H9 (cell line): ENCODE measurements around the gene UFSP2. TPM values are rescaled to one million over a fixed set of nuclear protein-coding genes. Genes with fewer than 3 reads are reported as not detected.

ENCODE experiments used
- DNase-seq: peaks from one replicate; pipeline ENCODE4 v3.0.0-alpha.2; 2017
- H2AFZ ChIP-seq: one replicate; pipeline ENCODE4 v1.6.1; 2013; ENCODE audit warnings: mild to moderate bottlenecking, low read length, control low read depth, moderate library complexity
- H2AK5ac ChIP-seq: 2 replicates; pipeline ENCODE4 v1.6.1; 2013; ENCODE audit warnings: low read length, control low read depth, mixed read lengths; ENCODE audit not compliant: insufficient read length
- H2BK120ac ChIP-seq: one replicate; pipeline ENCODE4 v1.6.1; 2013; ENCODE audit warnings: low read depth, mild to moderate bottlenecking, low read length, control low read depth, inconsistent platforms; ENCODE audit not compliant: poor library complexity, severe bottlenecking
- H2BK12ac ChIP-seq: 2 replicates; pipeline ENCODE4 v1.6.1; 2013; ENCODE audit warnings: low read length, control low read depth, mixed read lengths, low read depth; ENCODE audit not compliant: insufficient read length
- H2BK15ac ChIP-seq: 2 replicates; pipeline ENCODE4 v1.6.1; 2013; ENCODE audit warnings: low read depth, low read length, control low read depth
- H2BK20ac ChIP-seq: one replicate; pipeline ENCODE4 v1.6.1; 2013; ENCODE audit warnings: low read depth, mild to moderate bottlenecking, low read length, control low read depth, inconsistent platforms; ENCODE audit not compliant: poor library complexity, severe bottlenecking
- H2BK5ac ChIP-seq: 2 replicates; pipeline ENCODE4 v1.6.1; 2013; ENCODE audit warnings: low read length, control low read depth, mixed read lengths; ENCODE audit not compliant: insufficient read length
- H3K14ac ChIP-seq: 2 replicates; pipeline ENCODE4 v1.6.1; 2013; ENCODE audit warnings: low read length, control low read depth; ENCODE audit not compliant: insufficient read depth
- H3K18ac ChIP-seq: 2 replicates; pipeline ENCODE4 v1.6.1; 2013; ENCODE audit warnings: low read depth, mild to moderate bottlenecking, mixed read lengths, low read length, control low read depth; ENCODE audit not compliant: insufficient read length
- H3K23ac ChIP-seq: 2 replicates; pipeline ENCODE4 v1.6.1; 2013; ENCODE audit warnings: low read length, control low read depth, mixed read lengths, low read depth; ENCODE audit not compliant: insufficient read length
- H3K23me2 ChIP-seq: 2 replicates; pipeline ENCODE4 v1.6.1; 2013; ENCODE audit warnings: low read depth, mild to moderate bottlenecking, mixed read lengths, low read length, control low read depth; ENCODE audit not compliant: insufficient read length, poor library complexity, severe bottlenecking
- H3K27ac ChIP-seq: 2 replicates; pipeline ENCODE4 v1.5.1; 2013; ENCODE audit warnings: low read length, control low read depth, mixed read lengths, low read depth; ENCODE audit not compliant: insufficient read length
- H3K27me3 ChIP-seq: 2 replicates; pipeline ENCODE4 v1.6.1; 2013; ENCODE audit warnings: low read length, control low read depth, inconsistent platforms; ENCODE audit not compliant: insufficient read depth
- H3K4ac ChIP-seq: 2 replicates; pipeline ENCODE4 v1.6.1; 2013; ENCODE audit warnings: low read depth, mild to moderate bottlenecking, control low read depth, inconsistent platforms, low read length, moderate library complexity
- H3K4me1 ChIP-seq: 2 replicates; pipeline ENCODE4 v1.6.1; 2013; ENCODE audit warnings: low read length, control low read depth, inconsistent platforms; ENCODE audit not compliant: insufficient read depth
- H3K4me2 ChIP-seq: 2 replicates; pipeline ENCODE4 v1.6.1; 2013; ENCODE audit warnings: low read length, control low read depth, mixed read lengths; ENCODE audit not compliant: insufficient read length, insufficient read depth
- H3K56ac ChIP-seq: 2 replicates; pipeline ENCODE4 v1.6.1; 2013; ENCODE audit warnings: low read depth, mild to moderate bottlenecking, mixed read lengths, low read length, control low read depth; ENCODE audit not compliant: insufficient read length
- H3K79me1 ChIP-seq: 2 replicates; pipeline ENCODE4 v1.6.1; 2013; ENCODE audit warnings: low read depth, mild to moderate bottlenecking, moderate library complexity, low read length, control low read depth, inconsistent platforms; ENCODE audit not compliant: insufficient read depth, poor library complexity, severe bottlenecking
- H3K79me2 ChIP-seq: 2 replicates; pipeline ENCODE4 v1.6.1; 2013; ENCODE audit warnings: low read length, control low read depth, inconsistent platforms; ENCODE audit not compliant: insufficient read depth
- H3K9ac ChIP-seq: 2 replicates; pipeline ENCODE4 v1.6.1; 2013; ENCODE audit warnings: low read length, control low read depth, mixed read lengths; ENCODE audit not compliant: insufficient read length; ENCODE audit errors: extremely low read depth
- H3K9me3 ChIP-seq: one replicate; pipeline ENCODE4 v1.6.1; 2013; ENCODE audit warnings: low read depth, low read length, inconsistent platforms; ENCODE audit not compliant: control insufficient read depth
- H3T11ph ChIP-seq: one replicate; pipeline ENCODE4 v1.6.1; 2013; ENCODE audit warnings: mild to moderate bottlenecking, low read length, control low read depth, inconsistent platforms
- H4K20me1 ChIP-seq: one replicate; pipeline ENCODE4 v1.6.1; 2013; ENCODE audit not compliant: control insufficient read depth, insufficient read length, insufficient read depth
- H4K5ac ChIP-seq: 2 replicates; pipeline ENCODE4 v1.6.1; 2013; ENCODE audit warnings: low read depth, mild to moderate bottlenecking, mixed read lengths, low read length, control low read depth; ENCODE audit not compliant: insufficient read length
- H4K8ac ChIP-seq: replicated peaks from 2 replicates; pipeline ENCODE4 v1.6.1; 2013; ENCODE audit warnings: low read length, control low read depth, mixed read lengths, low read depth; ENCODE audit not compliant: insufficient read length
- H4K91ac ChIP-seq: 2 replicates; pipeline ENCODE4 v1.6.1; 2013; ENCODE audit warnings: low read depth, mild to moderate bottlenecking, moderate library complexity, mixed read lengths, low read length, control low read depth; ENCODE audit not compliant: insufficient read length
- H3K27ac Mint-ChIP-seq, 3 experiments: 2 replicates in 2 of 3; 3 replicates in 1 of 3; pipeline ENCODE4 v1.8.0; 2020 to 2021; ENCODE audit warnings: mixed read lengths in 3 of 3, mild to moderate bottlenecking in 1 of 3, moderate library complexity in 1 of 3
- H3K27me3 Mint-ChIP-seq: 2 replicates; pipeline ENCODE4 v1.8.0; 2021; ENCODE audit warnings: low read depth, mild to moderate bottlenecking, moderate library complexity, mixed read lengths
- H3K36me3 Mint-ChIP-seq, 3 experiments: 2 replicates in 2 of 3; 3 replicates in 1 of 3; pipeline ENCODE4 v1.8.0; 2020 to 2021; ENCODE audit warnings: low read depth in 3 of 3, mixed read lengths in 3 of 3; ENCODE audit not compliant: insufficient read depth in 1 of 3
- H3K4me1 Mint-ChIP-seq, 2 experiments: 2 replicates each; pipeline ENCODE4 v1.8.0; 2020; ENCODE audit warnings: mixed read lengths in 2 of 2
- H3K4me3 Mint-ChIP-seq, 2 experiments: 2 replicates in 1 of 2; 3 replicates in 1 of 2; pipeline ENCODE4 v1.8.0; 2020 to 2021; ENCODE audit warnings: mild to moderate bottlenecking in 2 of 2, mixed read lengths in 2 of 2, moderate library complexity in 1 of 2
- H3K9me3 Mint-ChIP-seq, 2 experiments: 2 replicates in 1 of 2; 3 replicates in 1 of 2; pipeline ENCODE4 v1.8.0; 2020; ENCODE audit warnings: mild to moderate bottlenecking in 2 of 2, mixed read lengths in 2 of 2, moderate library complexity in 1 of 2
- WGBS: extraction: QIAGEN DNeasy Blood & Tissue Kit; methylation state at CpG from one replicate; pipeline ENCODE4 v1.1.7; 2013; ENCODE audit warnings: missing lambda C conversion rate, low lambda C conversion rate, mixed read lengths; ENCODE audit not compliant: insufficient read length; ENCODE audit errors: extremely low coverage; 5-methylcytosine and 5-hydroxymethylcytosine counted together
- total RNA-seq: library from RNA; stranded (reverse); gene quantifications from 2 replicates; pipeline ENCODE4 v1.2.1, GENCODE V29; 2021
- TF ChIP-seq, protein P1 (sequence below): fragments of 200-600 bp; sonication (generic); conservative IDR thresholded peaks from 3 replicates; pipeline ENCODE4 v1.8.0; 2021; ENCODE audit warnings: antibody characterized with exemption, mild to moderate bottlenecking

The UFSP2 gene
- total RNA-seq, 1 experiment from 2014 or later = 41.1 TPM

DNA sequence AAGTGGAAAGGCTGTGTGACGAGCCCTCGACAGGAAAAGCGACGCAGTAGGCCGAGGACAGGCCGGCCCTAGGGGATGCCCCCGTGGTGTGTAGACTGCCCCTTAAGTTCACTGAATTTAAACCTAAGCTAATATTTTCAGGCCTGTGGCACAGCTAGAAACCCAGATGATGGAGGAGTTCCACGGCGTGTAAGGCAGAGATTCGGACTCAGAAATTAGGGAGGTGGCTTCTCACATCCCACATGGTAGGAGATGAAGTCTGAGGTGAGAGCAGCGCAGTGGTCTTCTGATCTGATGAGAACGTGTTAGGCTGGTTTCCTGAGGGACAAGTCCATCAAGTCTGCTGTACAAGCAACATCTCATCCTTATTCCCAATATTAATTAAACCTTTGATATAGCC is 37.8 kb downstream of the UFSP2 start:
- H4K91ac ChIP-seq = no peak overlapping the region
- no peak for DNase-seq
- no peak overlapping the region for H4K5ac ChIP-seq
- TF ChIP-seq, protein P1, sequence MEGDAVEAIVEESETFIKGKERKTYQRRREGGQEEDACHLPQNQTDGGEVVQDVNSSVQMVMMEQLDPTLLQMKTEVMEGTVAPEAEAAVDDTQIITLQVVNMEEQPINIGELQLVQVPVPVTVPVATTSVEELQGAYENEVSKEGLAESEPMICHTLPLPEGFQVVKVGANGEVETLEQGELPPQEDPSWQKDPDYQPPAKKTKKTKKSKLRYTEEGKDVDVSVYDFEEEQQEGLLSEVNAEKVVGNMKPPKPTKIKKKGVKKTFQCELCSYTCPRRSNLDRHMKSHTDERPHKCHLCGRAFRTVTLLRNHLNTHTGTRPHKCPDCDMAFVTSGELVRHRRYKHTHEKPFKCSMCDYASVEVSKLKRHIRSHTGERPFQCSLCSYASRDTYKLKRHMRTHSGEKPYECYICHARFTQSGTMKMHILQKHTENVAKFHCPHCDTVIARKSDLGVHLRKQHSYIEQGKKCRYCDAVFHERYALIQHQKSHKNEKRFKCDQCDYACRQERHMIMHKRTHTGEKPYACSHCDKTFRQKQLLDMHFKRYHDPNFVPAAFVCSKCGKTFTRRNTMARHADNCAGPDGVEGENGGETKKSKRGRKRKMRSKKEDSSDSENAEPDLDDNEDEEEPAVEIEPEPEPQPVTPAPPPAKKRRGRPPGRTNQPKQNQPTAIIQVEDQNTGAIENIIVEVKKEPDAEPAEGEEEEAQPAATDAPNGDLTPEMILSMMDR = no peak
- H4K8ac ChIP-seq = no peak overlapping the region
- H3T11ph ChIP-seq = no peak overlapping the region
- H3K23ac ChIP-seq = no peak overlapping the region
- no peaks in the 10 kb centered on the region for H3K9me3 ChIP-seq
- H2BK20ac ChIP-seq = no peak overlapping the region
- H3K36me3 Mint-ChIP-seq = peaks cover 0 to 7% (median 0%) of the 10 kb centered on the region in 3 experiments; a peak in 2 of 7 replicates
- no peak overlapping the region for H3K14ac ChIP-seq
- H2BK120ac ChIP-seq = no peak overlapping the region
- H2BK5ac ChIP-seq = no peak overlapping the region
- no CpG with 5 or more reads among the region's 12 CpGs for WGBS
- no peaks in the 10 kb centered on the region for H3K4me1 ChIP-seq
- H3K4me2 ChIP-seq = no peak overlapping the region
- H2AK5ac ChIP-seq = no peak overlapping the region
- H3K9me3 Mint-ChIP-seq = peaks cover 0 to 3% of the 10 kb centered on the region in 2 experiments; a peak in 4 of 5 replicates
- H3K56ac ChIP-seq = no peak overlapping the region
- H3K27me3 Mint-ChIP-seq = no peaks in the 10 kb centered on the region
- H3K23me2 ChIP-seq = no peaks in the 10 kb centered on the region
- no peak overlapping the region for H3K4ac ChIP-seq
- no peak overlapping the region for H2BK12ac ChIP-seq
- H2AFZ ChIP-seq = no peak overlapping the region
- no peak overlapping the region for H2BK15ac ChIP-seq
- peaks cover 8 to 14% of the 10 kb centered on the region in 2 experiments for H3K4me1 Mint-ChIP-seq
- no peaks in the 10 kb centered on the region for H3K79me1 ChIP-seq
- H3K18ac ChIP-seq = no peak overlapping the region
- no peak overlapping the region for H3K4me3 Mint-ChIP-seq
- H3K9ac ChIP-seq = no peak overlapping the region
- H3K79me2 ChIP-seq = no peaks in the 10 kb centered on the region
- H3K27ac Mint-ChIP-seq = no peak overlapping the region
- H4K20me1 ChIP-seq = no peaks in the 10 kb centered on the region
- H3K27me3 ChIP-seq = no peaks in the 10 kb centered on the region
- no peak overlapping the region for H3K27ac ChIP-seq
